ENCODE measurements around the gene NUPR1. TPM values are rescaled to one million over a fixed set of nuclear protein-coding genes. Genes with fewer than 3 reads are reported as not detected.

Gene NUPR1
- total RNA-seq, 4 donors from 2014 or later: 18.7 to 44.3 (median 22.6) TPM

GRCh38 chr16:28563218-28563617 is 24.4 kb upstream of the NUPR1 start:
- no peaks in the 10 kb centered on the region for H3K27me3 ChIP-seq
- TF ChIP-seq, protein P1, sequence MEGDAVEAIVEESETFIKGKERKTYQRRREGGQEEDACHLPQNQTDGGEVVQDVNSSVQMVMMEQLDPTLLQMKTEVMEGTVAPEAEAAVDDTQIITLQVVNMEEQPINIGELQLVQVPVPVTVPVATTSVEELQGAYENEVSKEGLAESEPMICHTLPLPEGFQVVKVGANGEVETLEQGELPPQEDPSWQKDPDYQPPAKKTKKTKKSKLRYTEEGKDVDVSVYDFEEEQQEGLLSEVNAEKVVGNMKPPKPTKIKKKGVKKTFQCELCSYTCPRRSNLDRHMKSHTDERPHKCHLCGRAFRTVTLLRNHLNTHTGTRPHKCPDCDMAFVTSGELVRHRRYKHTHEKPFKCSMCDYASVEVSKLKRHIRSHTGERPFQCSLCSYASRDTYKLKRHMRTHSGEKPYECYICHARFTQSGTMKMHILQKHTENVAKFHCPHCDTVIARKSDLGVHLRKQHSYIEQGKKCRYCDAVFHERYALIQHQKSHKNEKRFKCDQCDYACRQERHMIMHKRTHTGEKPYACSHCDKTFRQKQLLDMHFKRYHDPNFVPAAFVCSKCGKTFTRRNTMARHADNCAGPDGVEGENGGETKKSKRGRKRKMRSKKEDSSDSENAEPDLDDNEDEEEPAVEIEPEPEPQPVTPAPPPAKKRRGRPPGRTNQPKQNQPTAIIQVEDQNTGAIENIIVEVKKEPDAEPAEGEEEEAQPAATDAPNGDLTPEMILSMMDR (IDR thresholded peaks at IDR 0.05 in 4 of 5, conservative IDR thresholded peaks at IDR 0.05 in 1 of 5): no peak
- TF ChIP-seq POLR2A (IDR thresholded peaks at IDR 0.05): no peak
- H3K4me3 ChIP-seq: no peak overlapping the region
- peaks cover 15 to 16% of the 10 kb centered on the region in 2 donors for H3K4me1 ChIP-seq
- H3K9me3 ChIP-seq: no peaks in the 10 kb centered on the region
- H3K36me3 ChIP-seq: peaks cover 0 to 10% of the 10 kb centered on the region in 2 donors
- no peak for ATAC-seq
- no peak for DNase-seq
- intact Hi-C loops (cut with DNase I; ENCODE audit: low total_unique reads) (no loop called here), in situ Hi-C loops (cut with MboI; ENCODE audit: low sequenced_read_pairs in 4 of 4) (no loop called here)
- H3K27ac ChIP-seq: no peak overlapping the region

DNA sequence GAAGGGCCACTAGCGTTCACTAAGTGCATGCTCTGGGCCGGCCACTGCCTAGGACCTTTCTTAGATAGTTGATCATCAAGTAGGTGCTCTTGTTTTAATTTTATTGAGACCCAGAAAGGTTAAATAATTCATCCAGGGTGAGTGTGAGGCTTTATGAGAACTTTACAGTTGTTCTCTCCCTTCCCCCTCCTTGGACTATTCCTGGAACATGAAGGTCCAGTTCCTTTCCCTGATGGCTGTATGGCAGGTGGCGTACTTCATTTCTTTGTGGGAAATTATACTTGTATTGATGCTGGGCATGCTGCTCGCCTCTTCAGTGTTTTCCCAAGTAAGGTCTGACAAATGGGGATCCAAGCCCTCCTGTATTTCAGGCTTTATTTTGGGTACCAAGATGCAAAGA is 23.4 kb upstream of the NUPR1 start:
- H3K36me3 ChIP-seq: peaks cover 0 to 13% of the 10 kb centered on the region in 2 donors
- DNase-seq (no peak), ATAC-seq (no peak)
- intact Hi-C loops (cut with DNase I; ENCODE audit: low total_unique reads): no loop called here
- in situ Hi-C loops (cut with MboI; ENCODE audit: low sequenced_read_pairs in 4 of 4): no loop called here
- TF ChIP-seq, protein P1 (IDR thresholded peaks at IDR 0.05 in 4 of 5, conservative IDR thresholded peaks at IDR 0.05 in 1 of 5): no peak
- no peak for TF ChIP-seq POLR2A (IDR thresholded peaks at IDR 0.05)
- H3K4me3 ChIP-seq: no peak overlapping the region
- no peaks in the 10 kb centered on the region for H3K9me3 ChIP-seq
- H3K27ac ChIP-seq: peak overlapping the region in 3 of 4 donors; percentile 29 to 48 (median 44)
- H3K4me1 ChIP-seq: peaks cover 15 to 16% of the 10 kb centered on the region in 2 donors
- no peaks in the 10 kb centered on the region for H3K27me3 ChIP-seq

DNA sequence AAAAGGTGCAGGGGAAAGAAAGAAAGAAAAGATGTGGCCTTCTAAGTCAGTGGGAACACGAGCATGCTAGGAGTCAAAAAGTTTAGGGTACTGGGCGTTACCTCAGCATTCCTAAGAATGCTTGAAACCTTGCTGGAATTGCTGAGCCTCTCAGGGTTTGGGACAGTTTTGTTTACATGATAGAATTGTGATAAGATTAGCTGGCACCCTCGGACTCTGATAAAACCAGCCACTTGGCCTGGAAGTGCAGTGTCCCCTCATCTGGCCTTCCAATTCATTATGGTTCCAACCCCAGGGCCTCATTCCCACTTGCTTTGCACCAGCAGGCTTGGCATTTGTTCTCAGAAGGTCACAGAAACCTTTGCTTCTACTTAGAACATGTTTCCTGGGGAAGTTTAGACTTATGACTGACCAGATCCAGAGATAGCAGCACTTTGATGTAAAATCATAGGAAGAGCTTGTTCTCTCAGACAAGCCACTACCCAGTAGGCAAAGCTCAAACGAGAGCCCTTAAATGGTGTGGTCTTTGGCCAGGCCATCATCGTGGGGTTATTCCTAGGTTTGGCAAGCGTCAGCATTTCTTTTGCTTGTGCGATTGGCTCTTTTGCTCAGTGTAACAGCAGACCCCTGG is 22.9 kb upstream of the NUPR1 start:
- TF ChIP-seq, protein P1 (IDR thresholded peaks at IDR 0.05 in 4 of 5, conservative IDR thresholded peaks at IDR 0.05 in 1 of 5): no peak
- TF ChIP-seq POLR2A (IDR thresholded peaks at IDR 0.05): no peak
- ATAC-seq: peak; percentile 19 to 24

DNA sequence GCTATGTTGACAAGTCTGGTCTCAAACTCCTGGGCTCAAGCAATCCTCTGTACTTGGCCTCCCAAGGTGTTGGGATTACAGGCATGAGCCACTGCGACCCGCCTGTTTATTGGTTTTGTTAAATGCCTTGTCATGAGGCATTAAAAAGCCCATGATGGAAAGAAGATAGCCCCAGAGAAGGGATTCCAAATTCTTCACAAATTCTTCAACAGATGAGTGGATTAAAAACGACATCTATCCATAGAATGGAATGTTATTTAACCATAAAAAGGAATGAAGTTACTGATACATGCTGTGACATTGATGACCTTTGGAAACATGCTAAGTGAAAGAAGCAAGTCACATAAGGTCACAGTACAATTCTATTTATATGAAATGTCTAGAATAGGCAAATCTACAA is 19.7 kb upstream of the NUPR1 start:
- Histone ChIP-seq H3K27me3 (no peaks in the 10 kb centered on the region), H3K4me1 (peaks cover 24 to 25% of the 10 kb centered on the region in 2 donors), H3K4me3 (no peak overlapping the region), H3K9me3 (no peaks in the 10 kb centered on the region), H3K36me3 (peaks cover 0 to 13% of the 10 kb centered on the region in 2 donors), H3K27ac (no peak overlapping the region)
- intact Hi-C loops (cut with DNase I; ENCODE audit: low total_unique reads): loop anchor here (10.0 kb wide), 1 partner anchor 344 kb away; the partner anchor contains the start of gene XPO6
- in situ Hi-C loops (cut with MboI; ENCODE audit: low sequenced_read_pairs in 4 of 4): no loop called here
- no peak for ATAC-seq
- no peak for DNase-seq
- no peak for TF ChIP-seq POLR2A (IDR thresholded peaks at IDR 0.05)
- TF ChIP-seq, protein P1 (IDR thresholded peaks at IDR 0.05 in 4 of 5, conservative IDR thresholded peaks at IDR 0.05 in 1 of 5): no peak

More for the DNA sequence above, 22.9 kb upstream of the NUPR1 start:
- Histone ChIP-seq H3K4me3 (no peak overlapping the region), H3K36me3 (peaks cover 0 to 13% of the 10 kb centered on the region in 2 donors), H3K9me3 (no peaks in the 10 kb centered on the region), H3K27me3 (no peaks in the 10 kb centered on the region), H3K27ac (peak overlapping the region in 3 of 4 donors; percentile 29 to 48 (median 44)), H3K4me1 (peaks cover 15 to 16% of the 10 kb centered on the region in 2 donors)
- intact Hi-C loops (cut with DNase I; ENCODE audit: low total_unique reads) (no loop called here), in situ Hi-C loops (cut with MboI; ENCODE audit: low sequenced_read_pairs in 4 of 4) (no loop called here)
- no peak for DNase-seq
